Peyer's patch (tissue), 4 donors: Measurements from ENCODE around the gene LAMC2.

Source experiments
- POLR2A ChIP-seq, 2 donors: fragments of 450-650 bp; IDR thresholded peaks; one replicate each; pipeline ENCODE4 v1.5.1; 2017; ENCODE audit warnings: antibody characterized with exemption in 2 of 2, mild to moderate bottlenecking in 2 of 2, moderate library complexity in 2 of 2
- TF ChIP-seq, protein P1 (sequence below), 6 experiments: fragments of 450-650 bp in 4 of 6; fragments of 200-600 bp in 2 of 6; sonication (generic) in 1 of 6; IDR thresholded peaks; one replicate each; pipeline ENCODE4 v1.5.1; 2017 to 2019; ENCODE audit warnings: antibody characterized with exemption in 6 of 6, mild to moderate bottlenecking in 3 of 6, moderate library complexity in 1 of 6

DNA sequence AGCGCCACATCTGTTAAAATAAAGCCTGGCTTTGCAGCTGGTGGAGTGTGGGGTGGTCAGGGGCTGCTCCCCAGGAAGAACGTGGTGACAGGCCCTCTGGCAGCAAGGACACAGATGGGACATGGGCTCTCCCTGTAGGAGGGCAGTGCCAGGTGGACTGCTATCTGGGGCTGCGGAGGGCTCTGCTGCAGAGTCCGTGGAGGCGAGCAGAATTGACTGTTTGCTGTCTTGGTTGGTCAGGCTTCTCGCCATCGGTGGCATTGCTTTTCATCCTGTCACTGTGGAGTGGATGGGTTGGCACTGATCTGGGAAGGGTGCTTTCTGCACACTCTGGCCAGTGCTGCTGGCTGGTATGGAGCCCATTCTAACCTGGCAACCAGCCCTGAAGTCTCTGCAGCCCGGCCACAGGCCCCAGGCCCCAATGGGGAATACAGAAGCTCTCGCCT, 103.0 kb downstream of the LAMC2 start:
- TF ChIP-seq POLR2A (IDR thresholded peaks at IDR 0.05): no peak
- TF ChIP-seq, protein P1, sequence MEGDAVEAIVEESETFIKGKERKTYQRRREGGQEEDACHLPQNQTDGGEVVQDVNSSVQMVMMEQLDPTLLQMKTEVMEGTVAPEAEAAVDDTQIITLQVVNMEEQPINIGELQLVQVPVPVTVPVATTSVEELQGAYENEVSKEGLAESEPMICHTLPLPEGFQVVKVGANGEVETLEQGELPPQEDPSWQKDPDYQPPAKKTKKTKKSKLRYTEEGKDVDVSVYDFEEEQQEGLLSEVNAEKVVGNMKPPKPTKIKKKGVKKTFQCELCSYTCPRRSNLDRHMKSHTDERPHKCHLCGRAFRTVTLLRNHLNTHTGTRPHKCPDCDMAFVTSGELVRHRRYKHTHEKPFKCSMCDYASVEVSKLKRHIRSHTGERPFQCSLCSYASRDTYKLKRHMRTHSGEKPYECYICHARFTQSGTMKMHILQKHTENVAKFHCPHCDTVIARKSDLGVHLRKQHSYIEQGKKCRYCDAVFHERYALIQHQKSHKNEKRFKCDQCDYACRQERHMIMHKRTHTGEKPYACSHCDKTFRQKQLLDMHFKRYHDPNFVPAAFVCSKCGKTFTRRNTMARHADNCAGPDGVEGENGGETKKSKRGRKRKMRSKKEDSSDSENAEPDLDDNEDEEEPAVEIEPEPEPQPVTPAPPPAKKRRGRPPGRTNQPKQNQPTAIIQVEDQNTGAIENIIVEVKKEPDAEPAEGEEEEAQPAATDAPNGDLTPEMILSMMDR (IDR thresholded peaks at IDR 0.05): no peak
